HepG2 (cell line): ENCODE measurements around the gene SNCA. TPM values are rescaled to one million over a fixed set of nuclear protein-coding genes. Genes with fewer than 3 reads are reported as not detected.

Source experiments
- ATAC-seq: fragments of 200-7000 bp; cut with Tn5 transposase; 3 replicates; pipeline ENCODE4 v1.9.1; 2020; ENCODE audit warnings: mild to moderate bottlenecking, moderate library complexity
- BruUV-seq: library from RNA; stranded (reverse); fragments of 400-500 nt; replicated peaks from 2 replicates; lab custom pipeline; 2021; lab: Mats Ljungman, UMichigan
- CTCF ChIA-PET: fragments of 300-600 bp; formaldehyde crosslinking; extraction: SDS; loops from one replicate; lab custom pipeline; 2021; ENCODE audit warnings: low total read pairs, inconsistent platforms, low intra/inter-chr PET ratio; lab: Yijun Ruan, JAX
- POLR2A ChIA-PET: fragments of 350-600 bp; sonication (Branson Sonifier 250); formaldehyde crosslinking; loops from one replicate; lab custom pipeline; 2020; ENCODE audit warnings: antibody characterized with exemption, inconsistent platforms; lab: Yijun Ruan, JAX
- DNase-seq: peaks from one replicate; pipeline ENCODE4 v3.0.0-alpha.2; 2015; ENCODE audit warnings: low spot score
- FAIRE-seq: peaks from 3 replicates; lab custom pipeline; 2011; peaks lifted over from hg19 to GRCh38; lab: Jason Lieb, UNC
- H2AFZ ChIP-seq: one replicate; pipeline ENCODE4 v1.6.1; 2011; ENCODE audit warnings: low read length, inconsistent platforms
- H3K27ac ChIP-seq: fragments of 300-600 bp; 3 replicates; pipeline ENCODE4 v1.8.0; 2011; ENCODE audit warnings: mixed run types, mild to moderate bottlenecking, mixed read lengths, low read length, inconsistent platforms; ENCODE audit not compliant: insufficient read depth; ENCODE audit errors: extremely low read length
- H3K27me3 ChIP-seq, 2 experiments: fragments of 200-600 bp in 1 of 2; 2 replicates in 1 of 2; 3 replicates in 1 of 2; pipeline versions ENCODE4 v1.6.0 to v1.8.0; 2011; ENCODE audit warnings: low read length in 2 of 2, mild to moderate bottlenecking in 2 of 2, moderate library complexity in 2 of 2, inconsistent platforms in 1 of 2; ENCODE audit not compliant: insufficient read depth in 2 of 2, control insufficient read depth in 1 of 2
- H3K36me3 ChIP-seq, 2 experiments: fragments of 200-600 bp in 1 of 2; replicated peaks in 1 of 2; 2 replicates in 1 of 2; 3 replicates in 1 of 2; pipeline versions ENCODE4 v1.5.1 to v1.8.0; 2011; ENCODE audit warnings: low read length in 2 of 2, inconsistent platforms in 1 of 2; ENCODE audit not compliant: insufficient read depth in 2 of 2, control insufficient read depth in 1 of 2
- H3K4me1 ChIP-seq: 2 replicates; pipeline ENCODE4 v1.5.1; 2012; ENCODE audit warnings: low read length, inconsistent platforms; ENCODE audit not compliant: insufficient read depth
- H3K4me2 ChIP-seq: 2 replicates; pipeline ENCODE4 v1.6.0; 2011; ENCODE audit warnings: low read depth, low read length, inconsistent platforms
- H3K4me3 ChIP-seq, 3 experiments: fragments of 200-600 bp in 1 of 3; sonication (generic), shearing (Covaris generic) in 1 of 3; replicated peaks in 1 of 3; 2 replicates each; pipeline ENCODE4 v1.5.1; 2011 to 2016; ENCODE audit warnings: low read length in 3 of 3, inconsistent platforms in 2 of 3, low read depth in 2 of 3, mild to moderate bottlenecking in 2 of 3, control low read depth in 1 of 3, mixed read lengths in 1 of 3; ENCODE audit not compliant: insufficient read depth in 1 of 3
- H3K79me2 ChIP-seq: one replicate; pipeline ENCODE4 v1.6.1; 2011; ENCODE audit warnings: low read length, inconsistent platforms; ENCODE audit not compliant: insufficient read depth
- H3K9ac ChIP-seq: 2 replicates; pipeline ENCODE4 v1.6.0; 2011; ENCODE audit warnings: mild to moderate bottlenecking, low read depth, low read length, inconsistent platforms; ENCODE audit not compliant: insufficient read depth
- H3K9me3 ChIP-seq: 2 replicates; pipeline ENCODE4 v1.5.1; 2012; ENCODE audit warnings: mild to moderate bottlenecking, low read length
- H4K20me1 ChIP-seq: 2 replicates; pipeline ENCODE4 v1.6.0; 2011; ENCODE audit warnings: inconsistent platforms, mild to moderate bottlenecking, low read length, moderate library complexity; ENCODE audit not compliant: insufficient read depth
- ZNF713 ChIP-seq: sonication (generic); formaldehyde crosslinking; IDR thresholded peaks from 2 replicates; pipeline ENCODE4 v1.4.0; 2020; ENCODE audit warnings: mild to moderate bottlenecking, missing genetic modification reagents
- ZUFSP ChIP-seq: sonication (generic); formaldehyde crosslinking; IDR thresholded peaks from 2 replicates; pipeline ENCODE4 v1.9.0; 2021; ENCODE audit warnings: missing genetic modification reagents, mild to moderate bottlenecking, borderline replicate concordance
- WGBS: methylation state at CpG from one replicate; pipeline ENCODE4 v1.1.6; 2017; ENCODE audit warnings: low lambda C conversion rate; 5-methylcytosine and 5-hydroxymethylcytosine counted together
- in situ Hi-C: cut with HindIII; loops from 2 replicates; pipeline ENCODE4 v1.10.0; 2017; ENCODE audit warnings: low pct_unique_long_range_greater_than_20kb; ENCODE audit not compliant: extremely low pct_ligation_motif_present
- intact Hi-C: fragments of 100-400 bp; cut with micrococcal nuclease; formaldehyde crosslinking; loops from one replicate; pipeline ENCODE4 v1.10.0; 2022; ENCODE audit not compliant: unreplicated experiment
- polyA plus RNA-seq, 8 experiments: library from polyadenylated mRNA; depleted of rRNA in 3 of 8; stranded (reverse) in 7 of 8; unstranded in 1 of 8; fragments of >200 nt; fragmentation: Illumina TruSeq in 4 of 8; extraction: Trizol in 4 of 8; gene quantifications; 2 replicates each; pipeline versions ENCODE4 v1.2.1 to v1.2.3, GENCODE V29; 2011 to 2016; ENCODE audit warnings: low read depth in 4 of 8, missing spikeins in 1 of 8, mixed read lengths in 1 of 8; ENCODE audit not compliant: insufficient read depth in 1 of 8
- total RNA-seq, 5 experiments: library from RNA; depleted of rRNA; stranded (reverse); fragments of >200 nt; fragmentation: Illumina TruSeq; extraction: Trizol; gene quantifications; 2 replicates each; pipeline ENCODE4 v1.2.3, GENCODE V29; 2016; ENCODE audit warnings: low read depth in 1 of 5
- TF ChIP-seq, protein P1 (sequence below): sonication (generic); formaldehyde crosslinking; IDR thresholded peaks from 2 replicates; pipeline ENCODE4 v1.4.0; 2020; ENCODE audit warnings: mild to moderate bottlenecking, missing genetic modification reagents

The SNCA gene
- total and polyA plus RNA-seq, 2 of the 13 experiments (the other 11 are each of a cell fraction or from before 2014, with no cell fraction given), result not detected

DNA sequence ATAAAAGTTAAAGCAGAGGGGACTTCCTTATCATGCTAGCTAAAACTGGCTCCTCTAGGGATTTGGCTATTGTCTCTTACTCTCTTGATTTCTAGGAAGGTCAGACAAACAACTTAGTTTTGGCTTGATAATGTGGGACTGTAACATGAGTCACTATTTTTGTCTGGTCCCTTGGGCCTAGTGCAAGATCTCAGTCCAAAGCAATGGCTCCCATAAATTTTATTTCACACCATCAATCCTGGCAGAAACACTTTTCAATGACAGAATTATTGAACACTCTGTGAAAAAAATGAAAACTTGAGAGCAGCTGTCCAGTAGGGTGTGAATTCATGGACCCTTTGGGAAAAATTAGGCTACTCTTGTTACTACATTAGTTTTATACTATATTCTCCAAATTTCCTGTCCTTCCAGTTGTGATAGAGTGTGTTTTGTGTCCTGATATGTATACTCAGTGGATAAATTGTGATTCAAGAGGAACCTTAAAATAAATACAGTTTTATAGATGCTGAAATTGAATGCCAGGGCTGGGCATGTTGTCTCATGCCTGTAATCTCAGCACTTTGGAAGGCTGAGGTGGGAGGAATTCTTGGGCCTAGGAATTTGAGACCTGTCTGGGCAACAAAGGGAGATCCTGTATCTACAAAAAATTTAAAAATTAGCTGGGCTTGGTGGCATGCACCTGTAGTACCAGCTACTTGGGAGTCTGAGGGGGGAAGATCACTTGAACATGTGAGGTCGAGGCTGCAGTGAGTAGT, 10.8 kb upstream of the SNCA start:
- no TSS peak for BruUV-seq
- POLR2A ChIA-PET, result no interaction called here

More for the DNA sequence above, 10.8 kb upstream of the SNCA start:
- Histone ChIP-seq H3K27me3 (no peaks in the 10 kb centered on the region), H3K36me3 (no peaks in the 10 kb centered on the region), H3K79me2 (no peaks in the 10 kb centered on the region), H3K27ac (no peak overlapping the region), H3K4me2 (no peak overlapping the region), H3K4me3 (no peak overlapping the region), H3K4me1 (no peaks in the 10 kb centered on the region), H3K9ac (no peak overlapping the region), H2AFZ (no peak overlapping the region), H3K9me3 (peaks cover 5% of the 10 kb centered on the region; the same call in 1 of the 2 replicates), H4K20me1 (no peaks in the 10 kb centered on the region)
- CTCF ChIA-PET, result no interaction called here
- 0% methylated on average over 1 of the region's 1 CpG for WGBS
- TF ChIP-seq ZNF713 (no peak), ZUFSP (CRISPR knock-in tag) (no peak)
- TF ChIP-seq, protein P1, sequence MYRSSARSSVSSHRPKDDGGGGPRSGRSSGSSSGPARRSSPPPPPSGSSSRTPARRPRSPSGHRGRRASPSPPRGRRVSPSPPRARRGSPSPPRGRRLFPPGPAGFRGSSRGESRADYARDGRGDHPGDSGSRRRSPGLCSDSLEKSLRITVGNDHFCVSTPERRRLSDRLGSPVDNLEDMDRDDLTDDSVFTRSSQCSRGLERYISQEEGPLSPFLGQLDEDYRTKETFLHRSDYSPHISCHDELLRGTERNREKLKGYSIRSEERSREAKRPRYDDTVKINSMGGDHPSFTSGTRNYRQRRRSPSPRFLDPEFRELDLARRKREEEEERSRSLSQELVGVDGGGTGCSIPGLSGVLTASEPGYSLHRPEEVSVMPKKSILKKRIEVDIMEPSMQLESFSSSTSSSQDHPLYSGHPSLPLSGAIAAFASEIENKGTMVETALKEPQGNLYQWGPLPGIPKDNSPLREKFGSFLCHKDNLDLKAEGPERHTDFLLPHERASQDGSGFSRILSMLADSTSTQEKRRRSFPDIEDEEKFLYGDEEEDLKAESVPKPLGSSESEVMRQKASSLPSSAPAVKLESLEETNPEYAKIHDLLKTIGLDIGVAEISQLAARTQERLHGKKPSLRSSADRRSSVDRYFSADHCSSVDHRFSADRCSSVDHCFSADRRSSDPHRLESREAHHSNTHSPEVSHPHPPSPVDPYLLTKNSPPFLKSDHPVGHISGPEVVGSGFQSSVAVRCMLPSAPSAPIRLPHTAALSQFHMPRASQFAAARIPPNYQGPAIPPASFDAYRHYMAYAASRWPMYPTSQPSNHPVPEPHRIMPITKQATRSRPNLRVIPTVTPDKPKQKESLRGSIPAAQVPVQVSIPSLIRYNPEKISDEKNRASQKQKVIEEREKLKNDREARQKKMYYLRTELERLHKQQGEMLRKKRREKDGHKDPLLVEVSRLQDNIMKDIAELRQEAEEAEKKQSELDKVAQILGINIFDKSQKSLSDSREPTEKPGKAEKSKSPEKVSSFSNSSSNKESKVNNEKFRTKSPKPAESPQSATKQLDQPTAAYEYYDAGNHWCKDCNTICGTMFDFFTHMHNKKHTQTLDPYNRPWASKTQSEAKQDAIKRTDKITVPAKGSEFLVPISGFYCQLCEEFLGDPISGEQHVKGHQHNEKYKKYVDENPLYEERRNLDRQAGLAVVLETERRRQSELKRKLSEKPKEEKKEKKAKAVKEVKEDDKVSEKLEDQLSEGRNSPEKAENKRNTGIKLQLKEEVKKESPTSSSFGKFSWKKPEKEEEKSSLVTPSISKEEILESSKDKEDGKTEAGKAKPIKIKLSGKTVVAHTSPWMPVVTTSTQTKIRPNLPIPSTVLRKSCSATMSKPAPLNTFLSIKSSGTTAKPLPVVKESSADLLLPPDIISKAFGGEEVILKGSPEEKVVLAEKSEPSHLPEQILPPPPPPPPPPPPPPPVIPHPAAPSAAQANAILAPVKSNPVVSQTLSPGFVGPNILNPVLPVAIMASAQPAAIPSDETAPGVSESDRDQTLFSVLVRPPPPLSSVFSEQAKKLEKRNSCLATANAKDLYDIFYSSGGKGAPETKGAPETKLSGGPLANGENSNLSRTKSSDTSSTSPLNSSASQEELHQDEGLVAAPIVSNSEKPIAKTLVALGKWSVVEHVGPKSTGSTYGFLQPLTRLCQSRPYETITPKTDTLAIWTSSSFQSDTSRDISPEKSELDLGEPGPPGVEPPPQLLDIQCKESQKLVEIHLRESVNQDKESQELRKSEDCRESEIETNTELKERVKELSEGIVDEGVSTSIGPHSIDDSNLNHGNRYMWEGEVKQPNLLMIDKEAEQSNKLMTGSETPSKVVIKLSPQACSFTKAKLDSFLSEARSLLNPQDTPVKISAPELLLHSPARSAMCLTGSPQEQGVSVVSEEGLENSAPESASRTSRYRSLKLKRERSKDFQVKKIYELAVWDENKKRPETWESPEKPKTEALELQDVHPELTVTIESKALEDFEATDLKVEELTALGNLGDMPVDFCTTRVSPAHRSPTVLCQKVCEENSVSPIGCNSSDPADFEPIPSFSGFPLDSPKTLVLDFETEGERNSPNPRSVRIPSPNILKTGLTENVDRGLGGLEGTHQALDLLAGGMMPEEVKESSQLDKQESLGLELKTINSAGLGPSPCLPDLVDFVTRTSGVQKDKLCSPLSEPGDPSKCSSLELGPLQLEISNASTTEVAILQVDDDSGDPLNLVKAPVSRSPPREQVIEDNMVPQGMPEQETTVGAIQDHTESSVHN (CRISPR knock-in tag), result no peak
- FAIRE-seq, result no peak
- ATAC-seq, result no peak
- in situ Hi-C loops (no loop called here), intact Hi-C loops (no loop called here)
- DNase-seq, result no peak
